ENCODE data around the gene SMPD4.
"Not testable (repeated sequence)": the region's sequence is repeated elsewhere in the genome, so short reads cannot be mapped to it uniquely, and the experiment has no call there.

SMPD4 gene, protein sequence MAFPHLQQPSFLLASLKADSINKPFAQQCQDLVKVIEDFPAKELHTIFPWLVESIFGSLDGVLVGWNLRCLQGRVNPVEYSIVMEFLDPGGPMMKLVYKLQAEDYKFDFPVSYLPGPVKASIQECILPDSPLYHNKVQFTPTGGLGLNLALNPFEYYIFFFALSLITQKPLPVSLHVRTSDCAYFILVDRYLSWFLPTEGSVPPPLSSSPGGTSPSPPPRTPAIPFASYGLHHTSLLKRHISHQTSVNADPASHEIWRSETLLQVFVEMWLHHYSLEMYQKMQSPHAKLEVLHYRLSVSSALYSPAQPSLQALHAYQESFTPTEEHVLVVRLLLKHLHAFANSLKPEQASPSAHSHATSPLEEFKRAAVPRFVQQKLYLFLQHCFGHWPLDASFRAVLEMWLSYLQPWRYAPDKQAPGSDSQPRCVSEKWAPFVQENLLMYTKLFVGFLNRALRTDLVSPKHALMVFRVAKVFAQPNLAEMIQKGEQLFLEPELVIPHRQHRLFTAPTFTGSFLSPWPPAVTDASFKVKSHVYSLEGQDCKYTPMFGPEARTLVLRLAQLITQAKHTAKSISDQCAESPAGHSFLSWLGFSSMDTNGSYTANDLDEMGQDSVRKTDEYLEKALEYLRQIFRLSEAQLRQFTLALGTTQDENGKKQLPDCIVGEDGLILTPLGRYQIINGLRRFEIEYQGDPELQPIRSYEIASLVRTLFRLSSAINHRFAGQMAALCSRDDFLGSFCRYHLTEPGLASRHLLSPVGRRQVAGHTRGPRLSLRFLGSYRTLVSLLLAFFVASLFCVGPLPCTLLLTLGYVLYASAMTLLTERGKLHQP

DNA sequence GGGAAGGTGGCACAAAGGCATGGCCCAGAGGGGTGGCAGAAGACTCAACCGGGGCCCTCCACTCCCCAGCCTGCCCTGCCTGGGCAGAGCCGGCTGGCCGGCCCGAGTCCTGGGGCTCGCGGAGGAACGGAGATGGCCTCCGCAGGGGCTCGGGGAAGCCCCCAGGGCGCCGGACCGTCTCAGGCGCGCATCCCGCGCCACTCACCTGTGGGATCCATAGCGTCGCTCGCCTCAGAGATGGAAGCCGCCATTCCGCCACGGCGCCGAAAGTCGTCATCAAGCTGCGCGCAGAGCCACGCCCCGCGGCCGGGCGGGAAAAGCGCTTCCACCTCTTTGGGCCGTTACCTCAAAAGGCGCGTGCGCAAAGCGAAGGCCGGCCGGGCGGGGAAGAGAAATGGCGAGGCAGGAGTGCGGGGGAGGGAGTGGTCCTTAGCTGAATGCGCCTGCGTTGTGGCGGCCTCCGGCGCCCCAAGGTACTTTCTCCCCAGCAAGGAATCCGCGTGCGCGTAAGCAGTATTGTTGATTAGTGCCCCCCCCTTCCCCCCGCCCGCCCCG lies at the start of gene SMPD4:
Gene SMPD4 (minus strand): TSS at position 278 of the 555 bp plus-strand sequence. CDS start 5,010 bp downstream, outside the sequence.
- intact Hi-C loops (cut with DNase I) = loop anchor here (5.0 kb wide), 1 partner anchor 161 kb away; the partner anchor contains the start of gene IMP4
- peak; percentile 88 to 98 (median 96) for DNase-seq

DNA sequence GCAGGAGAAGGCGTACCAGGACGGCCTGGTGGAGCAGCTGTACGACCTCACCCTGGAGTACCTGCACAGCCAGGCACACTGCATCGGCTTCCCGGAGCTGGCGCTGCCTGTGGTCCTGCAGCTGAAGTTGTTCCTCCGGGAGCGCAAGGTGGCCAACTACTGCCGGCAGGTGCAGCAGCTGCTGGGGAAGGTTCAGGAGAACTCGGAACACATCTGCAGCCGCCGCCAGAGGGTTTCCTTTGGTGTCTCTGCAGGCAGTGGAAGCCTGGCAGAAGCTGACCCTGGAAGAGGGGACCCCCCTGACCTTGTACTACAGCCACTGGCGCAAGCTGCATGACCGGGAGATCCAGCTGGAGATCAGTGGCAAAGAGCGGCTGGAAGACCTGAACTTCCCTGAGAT lies 49.5 kb upstream of the SMPD4 start:
- intact Hi-C loops (cut with DNase I); DNase-seq: not testable (repeated sequence)

DNA sequence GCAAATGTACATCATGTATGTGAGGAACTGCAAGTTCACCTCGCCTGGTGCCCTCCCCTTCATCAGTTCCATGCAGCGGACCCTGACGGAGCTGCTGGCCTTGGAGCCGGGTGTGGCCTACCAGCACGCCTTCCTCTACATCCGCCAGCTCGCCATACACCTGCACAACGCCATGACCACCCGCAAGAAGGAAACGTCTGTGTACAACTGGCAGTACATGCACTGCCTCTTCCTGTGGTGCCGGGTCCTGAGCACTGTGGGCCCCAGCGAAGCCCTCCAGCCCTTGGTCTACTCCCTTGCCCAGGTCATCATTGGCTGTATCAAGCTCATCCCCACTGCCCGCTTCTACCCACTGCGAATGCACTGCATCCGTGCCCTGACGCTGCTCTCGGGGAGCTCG lies 49.0 kb upstream of the SMPD4 start:
- DNase-seq; intact Hi-C loops (cut with DNase I): not testable (repeated sequence)

DNA sequence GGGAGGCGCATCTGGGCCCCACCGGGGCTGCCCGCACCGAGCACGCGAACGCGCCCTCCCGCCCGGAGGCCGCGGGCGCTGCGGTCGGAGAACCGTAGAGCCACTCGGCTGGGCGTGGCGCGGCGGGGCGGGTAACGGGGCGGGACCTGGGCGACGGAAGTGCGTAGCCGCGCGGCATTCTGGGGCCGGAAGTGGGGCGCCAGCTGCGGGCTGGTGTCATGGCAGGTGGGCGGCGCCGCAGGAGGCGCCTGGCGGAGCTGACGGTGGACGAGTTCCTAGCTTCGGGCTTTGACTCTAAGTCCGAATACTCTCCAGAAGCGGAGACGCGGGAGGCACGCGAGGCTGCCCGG lies 47.7 kb upstream of the SMPD4 start:
- intact Hi-C loops (cut with DNase I) = not testable (repeated sequence)
- DNase-seq = peak in 28 of 42 donors; percentile 10 to 78 (median 42)

DNA sequence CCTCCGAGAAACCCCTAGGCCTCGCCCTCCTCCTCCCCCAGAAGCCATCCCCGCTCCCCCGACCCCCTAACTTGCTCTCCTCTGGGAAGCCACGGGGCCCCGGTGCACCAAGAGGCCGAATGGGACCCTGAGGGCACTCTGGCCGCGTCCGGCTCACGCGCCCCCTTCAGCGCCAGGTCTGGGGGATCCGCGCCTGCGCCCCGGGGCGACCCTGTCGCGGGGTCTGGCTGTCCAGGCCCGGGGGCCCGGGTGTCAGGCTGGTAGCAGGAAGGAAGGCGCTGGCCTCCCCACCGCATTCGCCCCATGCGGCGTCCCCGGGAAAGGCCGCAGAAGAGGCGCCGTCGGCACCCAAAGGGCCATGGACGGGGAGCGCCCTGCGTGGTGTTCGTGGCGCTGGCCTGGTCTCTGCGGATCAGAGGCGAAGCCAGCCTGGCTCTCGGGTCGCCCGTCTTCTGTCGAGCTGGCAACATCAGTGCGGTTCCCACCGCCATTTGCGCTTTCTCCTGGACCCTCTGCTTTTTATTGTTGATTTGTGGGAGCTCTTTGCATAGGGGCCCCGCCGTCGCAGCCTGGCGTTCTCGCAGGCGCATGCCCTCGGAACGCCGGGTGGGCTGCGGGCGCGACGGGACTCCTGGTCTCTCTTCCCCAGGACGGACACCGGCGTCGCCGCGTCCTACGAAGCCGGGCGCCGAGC lies 47.2 kb upstream of the SMPD4 start:
- intact Hi-C loops (cut with DNase I); DNase-seq: not testable (repeated sequence)

DNA sequence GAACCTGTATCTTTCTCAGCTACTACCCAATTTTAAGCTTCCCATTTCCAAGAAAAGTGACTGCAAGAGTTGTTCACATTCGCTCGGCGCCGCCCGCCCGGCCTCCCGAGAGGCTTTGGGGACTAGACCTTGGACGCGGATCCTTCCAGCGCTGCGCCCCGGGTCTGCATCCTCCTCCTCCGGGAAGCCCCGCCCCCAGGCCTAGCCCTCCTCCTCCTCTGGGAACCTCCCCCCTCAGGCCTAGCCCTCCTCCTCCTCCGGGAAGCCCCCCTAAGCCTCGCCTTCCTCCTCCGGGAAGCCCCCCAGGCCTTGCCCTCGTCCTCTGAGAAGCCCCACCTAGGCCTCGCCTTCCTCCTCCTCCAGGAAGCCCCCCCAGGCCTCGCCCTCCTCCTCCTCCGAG lies 46.6 kb upstream of the SMPD4 start:
- DNase-seq; intact Hi-C loops (cut with DNase I): not testable (repeated sequence)

DNA sequence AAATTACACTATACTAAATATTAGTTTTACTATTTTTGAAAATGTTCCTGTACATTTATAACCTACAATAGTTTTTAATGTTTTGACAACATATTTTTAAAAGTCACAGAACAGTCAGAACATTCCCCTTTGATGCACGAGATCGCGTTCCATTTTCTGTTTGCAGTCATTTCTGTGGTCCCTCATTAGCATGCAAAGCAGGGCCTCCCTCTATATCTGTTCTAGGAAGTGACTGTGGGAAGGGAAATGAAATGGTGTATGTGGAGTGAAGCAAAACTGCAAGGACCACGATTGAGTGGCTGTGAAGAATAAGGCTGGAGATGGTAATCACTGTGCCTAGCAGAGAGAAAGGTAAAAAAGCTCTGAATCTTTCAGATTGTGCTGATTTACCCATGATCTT lies 41.1 kb upstream of the SMPD4 start:
- DNase-seq; intact Hi-C loops (cut with DNase I): not testable (repeated sequence)

DNA sequence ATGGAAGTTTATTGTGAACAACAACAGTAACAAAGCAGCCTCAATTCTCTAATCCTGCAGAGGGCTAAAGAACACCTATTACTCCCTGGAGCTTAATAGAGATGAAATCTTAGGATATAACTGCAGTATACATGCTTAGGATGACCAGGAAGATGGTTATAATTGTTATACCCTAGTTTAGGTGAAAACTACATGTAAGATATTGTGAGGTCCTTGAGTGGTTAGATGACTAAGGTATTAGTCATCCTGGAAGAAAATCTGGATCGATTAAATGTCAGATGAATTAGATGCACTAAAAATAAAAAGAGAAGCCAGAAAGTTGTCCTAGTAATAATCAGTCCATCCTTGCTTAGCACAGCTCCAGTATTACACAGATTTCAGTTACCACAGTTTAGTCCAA lies 39.1 kb upstream of the SMPD4 start:
- intact Hi-C loops (cut with DNase I) = not testable (repeated sequence)

DNA sequence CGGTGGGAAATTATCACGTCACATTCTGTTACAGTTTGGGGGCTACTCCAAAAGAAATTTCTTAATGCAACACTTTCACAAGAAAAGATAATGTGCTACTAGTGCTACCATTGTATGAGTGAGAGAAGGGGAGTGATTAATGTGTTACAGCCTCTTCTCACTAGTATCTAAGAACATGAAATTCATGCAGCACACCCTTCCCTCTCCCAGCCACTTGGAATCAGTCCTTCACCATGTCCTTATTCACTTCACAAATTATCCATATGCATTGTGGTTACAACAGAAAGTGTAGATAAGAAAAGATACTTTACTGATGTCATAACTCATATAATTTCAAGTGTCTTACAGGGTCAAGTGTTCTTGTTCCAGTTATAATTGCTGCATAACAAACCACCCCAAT lies 37.7 kb upstream of the SMPD4 start:
- DNase-seq; intact Hi-C loops (cut with DNase I): not testable (repeated sequence)

More for the DNA sequence above, 39.1 kb upstream of the SMPD4 start:
- DNase-seq = not testable (repeated sequence)

DNA sequence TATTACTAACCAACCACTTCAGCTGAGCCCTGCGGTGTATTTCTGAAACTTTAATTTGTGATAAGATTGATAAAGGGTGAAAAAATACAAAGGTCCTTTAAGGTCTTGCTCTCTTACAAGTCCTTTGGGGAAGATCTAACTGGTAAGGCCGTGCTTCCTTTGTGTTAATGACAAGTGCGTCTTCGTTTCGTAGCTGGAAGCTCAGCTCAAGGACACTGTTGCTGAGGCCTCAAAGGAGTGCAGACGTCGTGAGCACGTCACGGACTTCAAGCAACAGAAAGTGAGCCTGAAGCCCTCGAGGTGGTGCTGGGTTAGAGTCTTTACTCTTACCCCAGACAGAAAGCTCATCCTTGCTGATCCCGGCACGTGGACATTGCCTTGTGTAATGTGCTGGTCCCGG lies 25.6 kb upstream of the SMPD4 start:
- peak in 1 of 42 donors; percentile 25 for DNase-seq
- intact Hi-C loops (cut with DNase I) = not testable (repeated sequence)

DNA sequence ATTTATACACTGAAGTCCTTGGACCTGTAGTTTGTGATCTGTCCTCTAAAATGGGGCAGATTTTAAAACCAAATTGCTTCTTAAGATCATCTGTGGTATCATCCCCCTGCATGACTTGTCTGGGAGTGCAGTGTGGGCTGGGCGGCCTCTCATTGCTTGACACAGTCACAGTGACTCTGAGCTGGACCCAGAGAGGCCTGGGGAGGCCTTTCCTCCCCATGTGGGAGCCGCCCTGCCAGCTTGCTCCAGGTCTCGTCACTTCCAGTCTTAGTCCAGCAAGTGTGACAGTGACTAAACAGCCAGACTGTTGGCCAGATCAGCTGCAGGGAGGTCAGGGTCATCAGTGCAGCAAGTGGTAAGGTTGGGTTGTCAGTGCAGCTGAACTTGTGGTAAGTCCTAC lies 21.7 kb upstream of the SMPD4 start:
- not testable (repeated sequence) for DNase-seq

DNA sequence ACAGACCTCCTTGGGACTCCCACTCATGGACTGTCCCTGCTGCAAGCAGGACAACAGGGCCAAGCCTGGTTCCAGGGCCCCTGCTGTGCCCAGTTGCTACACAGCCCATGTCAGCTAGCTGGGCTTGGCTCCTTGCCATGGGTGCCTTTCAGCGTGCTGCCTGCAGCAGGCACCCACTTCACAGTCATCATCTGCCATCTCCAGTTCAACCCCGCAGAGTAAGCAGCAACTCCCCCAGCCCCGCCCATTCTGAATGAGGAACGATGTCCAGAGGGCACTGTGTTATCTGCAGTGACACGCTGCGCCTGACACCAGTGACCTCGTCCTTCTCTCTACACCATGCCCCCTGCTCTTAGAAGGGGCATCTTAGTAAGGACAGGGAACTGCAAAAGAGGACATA lies 21.1 kb upstream of the SMPD4 start:
- intact Hi-C loops (cut with DNase I) = not testable (repeated sequence)
- peak in 1 of 42 donors; percentile 37 for DNase-seq

More for the DNA sequence above, 21.7 kb upstream of the SMPD4 start:
- intact Hi-C loops (cut with DNase I) = not testable (repeated sequence)

DNA sequence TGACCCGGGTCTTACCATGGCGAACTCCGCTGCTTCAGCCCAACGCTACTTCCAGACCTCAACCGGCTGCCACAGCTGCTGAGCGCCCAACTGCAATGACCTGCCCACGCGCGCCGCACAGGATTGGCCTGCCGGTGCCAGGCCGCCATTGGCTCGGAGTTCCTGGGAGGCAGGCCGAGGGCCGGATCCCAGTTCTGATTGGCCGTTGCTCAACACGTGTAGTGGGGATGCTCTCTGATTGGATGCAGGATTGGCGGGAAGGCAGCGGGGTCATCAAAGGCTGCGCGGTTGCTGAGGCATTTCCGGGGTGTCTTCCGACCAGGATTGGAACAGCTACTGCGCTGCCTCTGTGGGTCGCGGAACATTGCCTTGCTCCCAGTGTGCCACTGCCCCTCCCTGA lies 16.9 kb upstream of the SMPD4 start, which contains the start of gene TUBA3E:
Gene TUBA3E (minus strand): TSS at position 97 of the 400 bp plus-strand sequence. CDS start 79 bp downstream, at position 18.
- intact Hi-C loops (cut with DNase I) = no loop called here
- peak in 1 of 42 donors; percentile 33 for DNase-seq

DNA sequence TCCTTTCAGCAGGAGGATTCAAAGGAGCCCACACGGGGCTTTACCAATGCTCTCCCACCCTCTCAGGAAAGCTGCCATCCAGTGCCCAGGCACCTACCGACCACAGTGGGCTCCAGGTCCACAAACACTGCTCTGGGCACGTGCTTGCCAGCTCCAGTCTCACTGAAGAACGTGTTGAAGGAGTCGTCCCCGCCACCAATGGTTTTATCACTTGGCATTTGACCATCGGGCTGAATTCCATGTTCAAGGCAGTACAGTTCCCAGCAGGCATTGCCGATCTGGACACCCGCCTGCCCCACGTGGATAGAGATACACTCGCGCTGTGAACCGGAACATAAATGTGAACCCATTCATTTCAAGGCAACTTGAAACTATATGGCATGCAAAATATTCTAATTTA lies 14.7 kb upstream of the SMPD4 start:
- intact Hi-C loops (cut with DNase I); DNase-seq: not testable (repeated sequence)

DNA sequence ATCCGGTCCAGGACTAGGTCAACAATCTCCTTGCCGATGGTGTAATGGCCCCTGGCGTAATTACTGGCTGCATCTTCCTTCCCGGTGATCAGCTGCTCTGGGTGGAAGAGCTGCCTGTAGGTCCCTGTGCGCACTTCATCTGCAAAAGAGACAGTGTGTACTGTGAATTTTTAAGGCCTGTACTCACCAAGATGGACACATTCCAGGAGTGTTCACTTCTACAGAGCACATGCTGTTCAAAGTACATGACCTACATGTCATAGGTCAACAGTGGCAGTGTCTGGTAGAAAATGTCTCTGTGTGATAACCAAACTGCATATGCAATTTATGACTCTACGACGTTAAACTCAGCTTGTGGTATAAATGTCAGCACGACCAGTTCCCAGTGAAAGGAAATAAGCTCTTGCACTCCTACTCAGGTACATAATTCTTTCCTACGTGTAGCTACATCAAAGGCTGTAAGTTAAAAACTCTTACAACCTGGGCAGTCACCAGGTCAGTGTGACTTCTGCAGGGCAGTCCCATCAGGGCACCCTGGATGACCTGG lies 13.8 kb upstream of the SMPD4 start:
- intact Hi-C loops (cut with DNase I); DNase-seq: not testable (repeated sequence)

DNA sequence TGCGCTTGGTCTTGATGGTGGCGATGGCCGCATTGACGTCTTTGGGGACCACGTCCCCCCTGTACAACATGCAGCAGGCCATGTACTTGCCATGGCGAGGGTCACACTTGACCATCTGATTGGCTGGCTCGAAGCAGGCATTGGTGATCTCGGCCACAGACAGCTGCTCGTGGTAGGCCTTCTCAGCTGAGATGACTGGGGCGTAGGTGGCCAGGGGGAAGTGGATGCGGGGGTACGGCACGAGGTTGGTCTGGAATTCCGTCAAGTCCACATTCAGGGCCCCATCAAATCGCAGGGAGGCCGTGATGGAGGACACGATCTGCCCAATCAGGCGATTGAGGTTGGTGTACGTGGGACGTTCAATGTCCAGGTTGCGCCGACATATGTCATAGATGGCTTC lies 12.4 kb upstream of the SMPD4 start:
- intact Hi-C loops (cut with DNase I) = not testable (repeated sequence)
- peak in 1 of 42 donors; percentile 9 for DNase-seq

DNA sequence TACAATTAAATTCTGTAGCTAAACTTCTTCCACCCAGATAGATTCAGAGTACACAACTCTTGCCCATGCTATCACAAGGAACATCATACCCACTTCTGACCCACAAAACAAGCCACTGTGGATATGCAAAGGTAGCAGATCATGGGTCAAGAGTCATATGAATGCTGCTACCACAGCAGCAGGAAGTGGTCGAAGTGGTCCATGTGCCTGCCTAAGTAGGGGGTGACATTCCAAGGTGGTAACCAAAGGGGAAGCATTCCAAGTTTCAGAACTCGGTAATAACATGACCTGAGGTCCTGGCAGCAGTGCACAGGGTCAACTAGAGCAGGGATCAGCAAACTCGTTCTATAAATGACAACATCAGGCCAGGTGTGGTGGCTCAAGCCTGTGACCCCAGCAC lies 11.0 kb upstream of the SMPD4 start:
- DNase-seq; intact Hi-C loops (cut with DNase I): not testable (repeated sequence)

DNA sequence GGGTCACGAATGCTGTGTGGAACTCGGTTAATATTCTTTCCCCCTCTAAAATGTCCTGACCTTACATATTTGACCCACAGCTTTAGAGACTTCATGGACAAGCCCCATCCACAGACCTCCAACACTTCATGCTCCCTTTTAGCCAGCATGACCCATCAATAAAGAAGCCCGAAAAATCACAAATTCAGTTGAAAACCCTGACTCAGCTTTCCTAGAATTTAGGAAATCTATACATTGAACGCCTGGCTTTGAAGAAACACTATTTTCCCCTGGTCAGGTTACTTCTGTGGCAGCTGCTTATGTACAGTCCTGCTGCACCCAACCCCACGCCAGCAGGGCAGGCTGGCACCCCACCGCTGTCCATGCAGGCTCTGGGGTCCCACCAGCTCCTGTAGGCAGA lies 9.9 kb upstream of the SMPD4 start:
- peak in 1 of 42 donors; percentile 27 for DNase-seq
- intact Hi-C loops (cut with DNase I) = not testable (repeated sequence)

DNA sequence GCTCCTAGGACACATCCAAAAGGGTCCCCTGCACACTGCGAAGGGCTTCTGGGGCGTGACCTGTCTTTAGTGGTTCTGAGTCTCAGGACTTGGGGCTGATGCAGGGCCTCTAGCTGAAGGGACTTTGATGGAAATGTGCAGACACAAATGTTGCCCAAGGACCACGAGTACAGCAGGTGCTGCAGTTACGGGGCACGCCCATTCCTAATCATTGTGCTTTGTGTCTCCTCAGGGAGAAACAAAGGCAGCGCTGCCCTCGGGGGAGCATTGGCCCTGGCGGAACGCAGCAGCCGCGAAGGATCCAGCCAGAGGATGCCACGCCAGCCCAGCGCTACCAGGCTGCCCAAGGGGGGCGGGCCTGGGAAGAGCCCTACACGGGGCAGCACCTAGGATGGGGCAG lies 8.8 kb upstream of the SMPD4 start:
- intact Hi-C loops (cut with DNase I) = no loop called here
- DNase-seq = peak in 1 of 42 donors; percentile 31

All from head of caudate nucleus (tissue), 42 donors.